Left ventricle myocardium inferior (tissue), 1 donor: Measurements from ENCODE around the gene SLITRK3. TPM values are rescaled to one million over a fixed set of nuclear protein-coding genes. Genes with fewer than 3 reads are reported as not detected.
A peak's percentile ranks its signal among the peaks of the same experiment; 100 is the strongest.

Experiments used
- DNase-seq: peaks from one replicate; pipeline ENCODE4 v3.0.0-alpha.2; 2020
- H3K27ac ChIP-seq: fragments of 200-600 bp; replicated peaks from 2 replicates; pipeline ENCODE4 v1.8.0; 2021
- H3K27me3 ChIP-seq: fragments of 200-600 bp; 2 replicates; pipeline ENCODE4 v1.8.0; 2021; ENCODE audit warnings: low read depth
- H3K36me3 ChIP-seq: fragments of 200-600 bp; 2 replicates; pipeline ENCODE4 v1.8.0; 2021
- H3K4me1 ChIP-seq: fragments of 200-600 bp; 2 replicates; pipeline ENCODE4 v1.8.0; 2021
- H3K4me3 ChIP-seq: fragments of 200-600 bp; 2 replicates; pipeline ENCODE4 v1.8.0; 2021; ENCODE audit warnings: mild to moderate bottlenecking, moderate library complexity
- H3K9me3 ChIP-seq: fragments of 200-600 bp; replicated peaks from 2 replicates; pipeline ENCODE4 v1.8.0; 2021
- intact Hi-C: fragments of 100-400 bp; cut with micrococcal nuclease; formaldehyde crosslinking; loops from one replicate; pipeline ENCODE4 v1.11.0; 2022
- total RNA-seq: library from RNA; stranded (reverse); fragmentation: NEBNext Ultra II Directional; extraction: Animal tissue kit (Norgen Biotek cat#: 25700); gene quantifications from one replicate; pipeline ENCODE4 v1.2.1, GENCODE V29; 2021
- TF ChIP-seq, protein P1 (sequence below): fragments of 200-600 bp; IDR thresholded peaks from 2 replicates; pipeline ENCODE4 v1.8.0; 2021; ENCODE audit warnings: antibody characterized with exemption, mild to moderate bottlenecking, borderline replicate concordance
- donor health status: DM: no; HTN: yes; CAD: no; lungs with severe emphysema.

SLITRK3 gene
- total RNA-seq, 1 donor from 2014 or later, result not detected

DNA sequence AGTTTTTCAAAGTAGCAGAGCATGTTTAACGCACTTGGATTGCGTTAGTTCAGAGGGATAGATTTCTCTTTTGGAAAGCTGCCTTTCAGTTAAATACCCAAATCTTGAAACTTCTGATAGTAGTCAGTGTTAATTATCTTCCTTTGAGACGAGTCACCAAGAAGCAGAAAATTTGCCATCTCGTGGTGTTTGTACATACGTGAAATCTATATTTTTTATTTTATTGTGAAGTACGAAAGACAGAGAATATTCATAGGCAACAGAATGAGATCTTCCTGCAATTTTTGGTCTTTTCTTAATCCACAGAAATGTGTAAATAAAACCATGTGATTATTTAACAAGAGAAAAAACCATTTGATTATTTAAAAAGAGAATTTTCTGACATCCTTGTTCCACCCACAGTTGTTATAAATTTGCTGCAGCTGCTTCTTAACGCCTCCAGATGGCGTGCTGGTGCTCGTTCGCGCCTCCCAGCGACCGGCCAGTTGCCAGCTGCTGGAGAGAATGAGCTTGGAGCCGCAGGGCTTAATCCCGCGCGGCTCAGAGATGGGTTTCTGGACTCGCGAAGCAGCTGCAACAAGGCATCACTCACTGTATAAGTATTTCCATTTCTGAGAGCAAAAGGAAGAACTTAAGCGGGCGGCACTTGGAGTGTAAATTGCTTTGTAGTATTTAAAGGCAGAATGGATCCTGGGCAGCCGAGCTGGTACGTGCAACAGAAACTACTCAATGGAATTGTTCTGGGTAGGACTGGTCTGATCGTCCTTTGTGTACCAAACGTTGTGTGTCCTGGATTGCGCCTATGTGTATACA is 10.5 kb upstream of the SLITRK3 start:
- H3K27me3 ChIP-seq, result peaks cover 31% of the 10 kb centered on the region
- DNase-seq, result peak; percentile 66
- H3K9me3 ChIP-seq, result no peaks in the 10 kb centered on the region
- H3K4me3 ChIP-seq, result peak overlapping the region; percentile 55
- H3K27ac ChIP-seq, result no peak overlapping the region
- no peaks in the 10 kb centered on the region for H3K36me3 ChIP-seq
- intact Hi-C loops, result no loop called here
- no peaks in the 10 kb centered on the region for H3K4me1 ChIP-seq
- TF ChIP-seq, protein P1, sequence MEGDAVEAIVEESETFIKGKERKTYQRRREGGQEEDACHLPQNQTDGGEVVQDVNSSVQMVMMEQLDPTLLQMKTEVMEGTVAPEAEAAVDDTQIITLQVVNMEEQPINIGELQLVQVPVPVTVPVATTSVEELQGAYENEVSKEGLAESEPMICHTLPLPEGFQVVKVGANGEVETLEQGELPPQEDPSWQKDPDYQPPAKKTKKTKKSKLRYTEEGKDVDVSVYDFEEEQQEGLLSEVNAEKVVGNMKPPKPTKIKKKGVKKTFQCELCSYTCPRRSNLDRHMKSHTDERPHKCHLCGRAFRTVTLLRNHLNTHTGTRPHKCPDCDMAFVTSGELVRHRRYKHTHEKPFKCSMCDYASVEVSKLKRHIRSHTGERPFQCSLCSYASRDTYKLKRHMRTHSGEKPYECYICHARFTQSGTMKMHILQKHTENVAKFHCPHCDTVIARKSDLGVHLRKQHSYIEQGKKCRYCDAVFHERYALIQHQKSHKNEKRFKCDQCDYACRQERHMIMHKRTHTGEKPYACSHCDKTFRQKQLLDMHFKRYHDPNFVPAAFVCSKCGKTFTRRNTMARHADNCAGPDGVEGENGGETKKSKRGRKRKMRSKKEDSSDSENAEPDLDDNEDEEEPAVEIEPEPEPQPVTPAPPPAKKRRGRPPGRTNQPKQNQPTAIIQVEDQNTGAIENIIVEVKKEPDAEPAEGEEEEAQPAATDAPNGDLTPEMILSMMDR, result peak; percentile 88

DNA sequence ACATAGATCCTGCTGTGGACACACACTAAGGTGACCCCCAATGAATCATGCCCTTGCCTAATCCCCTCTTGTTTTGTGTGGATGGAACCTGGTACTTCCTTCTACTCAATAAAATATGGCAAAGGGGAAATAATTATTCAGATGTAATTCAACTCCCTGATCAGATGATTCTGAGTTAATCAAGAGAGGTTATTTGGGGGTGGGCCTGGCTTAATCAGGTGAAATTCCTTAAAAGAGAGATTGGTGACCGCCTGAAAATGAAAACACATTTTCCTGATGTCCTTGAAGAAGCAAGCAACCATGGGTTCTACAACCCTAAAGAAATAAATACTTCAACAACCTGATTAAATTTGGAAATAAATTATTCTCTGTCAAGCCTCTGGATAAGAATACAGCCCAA is 8.3 kb upstream of the SLITRK3 start:
- intact Hi-C loops, result no loop called here
- H3K36me3 ChIP-seq, result no peaks in the 10 kb centered on the region
- H3K4me1 ChIP-seq, result no peaks in the 10 kb centered on the region
- no peak overlapping the region for H3K27ac ChIP-seq
- H3K9me3 ChIP-seq, result no peaks in the 10 kb centered on the region
- DNase-seq, result no peak
- H3K4me3 ChIP-seq, result no peak overlapping the region
- H3K27me3 ChIP-seq, result peaks cover 53% of the 10 kb centered on the region
- TF ChIP-seq, protein P1, result no peak

DNA sequence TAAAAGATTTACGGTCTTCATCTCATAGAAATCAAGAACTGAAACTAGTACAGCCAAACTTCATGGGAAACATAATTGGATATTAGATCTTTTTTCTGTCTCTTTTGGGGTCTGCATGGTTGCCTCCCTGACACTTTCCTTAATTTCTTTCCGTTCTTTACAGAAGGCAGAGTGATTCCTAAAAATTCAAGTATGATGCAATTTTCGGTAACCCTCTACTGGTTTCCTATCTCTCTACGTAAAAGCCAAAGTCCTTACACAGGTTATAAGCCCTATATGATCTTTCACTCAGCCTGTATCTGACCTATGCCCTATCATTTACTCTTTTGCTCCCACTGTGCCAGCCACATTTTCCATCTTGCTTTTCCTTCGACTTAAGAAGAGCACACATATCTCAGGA is 6.8 kb upstream of the SLITRK3 start:
- TF ChIP-seq, protein P1, result no peak
- intact Hi-C loops, result no loop called here
- H3K27me3 ChIP-seq, result peaks cover 68% of the 10 kb centered on the region
- no peaks in the 10 kb centered on the region for H3K9me3 ChIP-seq
- no peaks in the 10 kb centered on the region for H3K36me3 ChIP-seq
- no peak overlapping the region for H3K4me3 ChIP-seq
- DNase-seq, result no peak
- no peaks in the 10 kb centered on the region for H3K4me1 ChIP-seq
- H3K27ac ChIP-seq, result no peak overlapping the region

DNA sequence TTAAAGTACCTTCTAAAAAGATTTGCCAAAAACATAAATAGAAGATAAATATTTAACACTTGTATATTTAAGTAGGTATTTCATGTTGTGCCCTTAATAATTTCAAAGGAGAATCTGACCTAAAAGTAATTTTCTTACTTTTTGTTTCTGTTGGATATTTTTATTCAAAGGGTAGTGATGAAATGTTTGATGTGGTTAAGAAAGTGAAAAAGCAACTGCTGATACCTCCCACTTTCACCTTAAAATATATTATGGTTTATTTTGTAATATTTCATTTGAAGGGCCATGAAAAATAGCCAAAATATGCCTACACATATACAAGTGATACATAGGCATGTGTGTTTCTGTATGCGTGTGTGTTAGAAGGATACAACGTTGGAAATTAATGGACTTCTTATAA is 5.8 kb upstream of the SLITRK3 start:
- TF ChIP-seq, protein P1, result no peak
- peaks cover 73% of the 10 kb centered on the region for H3K27me3 ChIP-seq
- no peak for DNase-seq
- intact Hi-C loops, result no loop called here
- no peaks in the 10 kb centered on the region for H3K9me3 ChIP-seq
- no peaks in the 10 kb centered on the region for H3K36me3 ChIP-seq
- no peak overlapping the region for H3K4me3 ChIP-seq
- H3K4me1 ChIP-seq, result peaks cover 5% of the 10 kb centered on the region
- H3K27ac ChIP-seq, result no peak overlapping the region

DNA sequence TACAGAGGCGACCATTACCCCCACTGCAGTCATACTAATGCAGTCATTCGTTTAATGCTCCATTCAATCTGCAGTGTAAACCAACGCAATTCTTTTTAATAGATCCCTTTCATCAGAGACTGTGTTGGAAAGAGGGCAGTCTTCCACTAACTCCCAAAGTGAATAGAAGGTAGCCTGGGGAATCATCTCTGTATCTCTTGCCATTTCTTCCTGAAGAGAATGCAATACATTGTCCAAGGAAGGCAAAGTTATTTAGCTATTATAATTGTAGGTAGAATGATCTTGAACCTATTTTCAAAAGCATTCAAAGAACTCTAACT is 1.3 kb upstream of the SLITRK3 start:
- H3K27ac ChIP-seq, result no peak overlapping the region
- H3K27me3 ChIP-seq, result peaks cover 98% of the 10 kb centered on the region
- intact Hi-C loops, result no loop called here

More for the DNA sequence above, 1.3 kb upstream of the SLITRK3 start:
- H3K9me3 ChIP-seq, result no peaks in the 10 kb centered on the region
- TF ChIP-seq, protein P1, result no peak
- peaks cover 40% of the 10 kb centered on the region for H3K4me1 ChIP-seq
- peak overlapping the region; percentile 64 for H3K4me3 ChIP-seq
- no peaks in the 10 kb centered on the region for H3K36me3 ChIP-seq
- no peak for DNase-seq
